ENCODE results near the gene MBTPS1. TPM values are rescaled to one million over a fixed set of nuclear protein-coding genes. Genes with fewer than 3 reads are reported as not detected.
A peak's percentile ranks its signal among the peaks of the same experiment; 100 is the strongest.
"Not testable (repeated sequence)": the region's sequence is repeated elsewhere in the genome, so short reads cannot be mapped to it uniquely, and the experiment has no call there.

The MBTPS1 gene
- total RNA-seq, 6 experiments from 2014 or later: 34.5 to 45.6 (median 40.1) TPM

- H3K9me3 ChIP-seq: no peaks in the 10 kb centered on the region
- DNase-seq (no peak), ATAC-seq (no peak)
- WGBS (ENCODE audit: insufficient coverage, low coverage, low lambda C conversion rate, missing lambda C conversion rate): 97% methylated on average over 4 of the region's 10 CpGs
- TF ChIP-seq CTCF (IDR thresholded peaks at IDR 0.05): no peak
- TF ChIP-seq POLR2A (IDR thresholded peaks at IDR 0.05): no peak
- H3K36me3 ChIP-seq: no peaks in the 10 kb centered on the region
- intact Hi-C loops (cut with DNase I): no loop called here
- H3K4me3 ChIP-seq: no peak overlapping the region
- H3K27me3 ChIP-seq: no peaks in the 10 kb centered on the region
- H3K27ac ChIP-seq: no peak overlapping the region
- H3K4me1 ChIP-seq: peaks cover 0 to 4% (median 0%) of the 10 kb centered on the region in 4 donors
Measured at GRCh38 chr16:84121007-84121406, 4.3 kb upstream of the MBTPS1 start.

GRCh38 chr16:84120023-84120422 is 3.3 kb upstream of the MBTPS1 start:
- intact Hi-C loops (cut with DNase I): no loop called here
- H3K4me3 ChIP-seq: no peak overlapping the region
- H3K9me3 ChIP-seq: no peaks in the 10 kb centered on the region
- no peak overlapping the region for H3K27ac ChIP-seq
- H3K36me3 ChIP-seq: no peaks in the 10 kb centered on the region
- no peaks in the 10 kb centered on the region for H3K27me3 ChIP-seq
- TF ChIP-seq CTCF (IDR thresholded peaks at IDR 0.05) (no peak), POLR2A (IDR thresholded peaks at IDR 0.05) (no peak)
- no CpG with 5 or more reads among the region's 5 CpGs for WGBS (ENCODE audit: insufficient coverage, low coverage, low lambda C conversion rate, missing lambda C conversion rate)
- ATAC-seq (no peak), DNase-seq (no peak)
- peaks cover 0 to 13% (median 0%) of the 10 kb centered on the region in 4 donors for H3K4me1 ChIP-seq

GRCh38 chr16:84119368-84119767 is 2.6 kb upstream of the MBTPS1 start:
- TF ChIP-seq POLR2A (IDR thresholded peaks at IDR 0.05) (no peak), CTCF (IDR thresholded peaks at IDR 0.05) (no peak)
- no peaks in the 10 kb centered on the region for H3K27me3 ChIP-seq
- peaks cover 0 to 15% (median 0%) of the 10 kb centered on the region in 4 donors for H3K4me1 ChIP-seq
- no peaks in the 10 kb centered on the region for H3K36me3 ChIP-seq
- 90% methylated on average over 8 of the region's 13 CpGs for WGBS (ENCODE audit: insufficient coverage, low coverage, low lambda C conversion rate, missing lambda C conversion rate)
- DNase-seq (no peak), ATAC-seq (no peak)
- no peak overlapping the region for H3K4me3 ChIP-seq
- H3K27ac ChIP-seq: no peak overlapping the region
- intact Hi-C loops (cut with DNase I): no loop called here
- H3K9me3 ChIP-seq: no peaks in the 10 kb centered on the region

GRCh38 chr16:84118315-84118714 is 1.6 kb upstream of the MBTPS1 start:
- intact Hi-C loops (cut with DNase I); H3K36me3 ChIP-seq; H3K4me3 ChIP-seq; ATAC-seq; DNase-seq; H3K9me3 ChIP-seq; H3K27ac ChIP-seq; H3K27me3 ChIP-seq: not testable (repeated sequence)
- peaks cover 0 to 15% (median 0%) of the 10 kb centered on the region in 4 donors for H3K4me1 ChIP-seq
- 89% methylated on average over 5 of the region's 5 CpGs for WGBS (ENCODE audit: insufficient coverage, low coverage, low lambda C conversion rate, missing lambda C conversion rate)

GRCh38 chr16:84117494-84117843 is 727 bp upstream of the MBTPS1 start:
- 4% methylated on average over 12 of the region's 12 CpGs for WGBS (ENCODE audit: insufficient coverage, low coverage, low lambda C conversion rate, missing lambda C conversion rate)
- H3K36me3 ChIP-seq: no peaks in the 10 kb centered on the region
- ATAC-seq: peak in 3 of 4 donors; percentile 2 to 5 (median 3)
- H3K27me3 ChIP-seq: no peaks in the 10 kb centered on the region
- DNase-seq: no peak
- peak overlapping the region; percentile 78 to 98 (median 96) for H3K4me3 ChIP-seq
- H3K4me1 ChIP-seq: peaks cover 0 to 15% (median 0%) of the 10 kb centered on the region in 4 donors
- TF ChIP-seq CTCF (IDR thresholded peaks at IDR 0.05) (no peak), POLR2A (IDR thresholded peaks at IDR 0.05) (no peak)
- H3K27ac ChIP-seq: peak overlapping the region; percentile 82 to 90 (median 84)
- H3K9me3 ChIP-seq: no peaks in the 10 kb centered on the region
- intact Hi-C loops (cut with DNase I): no loop called here
